ENCODE measurements around the gene JAGN1. TPM values are rescaled to one million over a fixed set of nuclear protein-coding genes. Genes with fewer than 3 reads are reported as not detected.
"Not testable (repeated sequence)": the region's sequence is repeated elsewhere in the genome, so short reads cannot be mapped to it uniquely, and the experiment has no call there.

The JAGN1 gene
- polyA plus RNA-seq, 1 donor, result 31.7 TPM

DNA sequence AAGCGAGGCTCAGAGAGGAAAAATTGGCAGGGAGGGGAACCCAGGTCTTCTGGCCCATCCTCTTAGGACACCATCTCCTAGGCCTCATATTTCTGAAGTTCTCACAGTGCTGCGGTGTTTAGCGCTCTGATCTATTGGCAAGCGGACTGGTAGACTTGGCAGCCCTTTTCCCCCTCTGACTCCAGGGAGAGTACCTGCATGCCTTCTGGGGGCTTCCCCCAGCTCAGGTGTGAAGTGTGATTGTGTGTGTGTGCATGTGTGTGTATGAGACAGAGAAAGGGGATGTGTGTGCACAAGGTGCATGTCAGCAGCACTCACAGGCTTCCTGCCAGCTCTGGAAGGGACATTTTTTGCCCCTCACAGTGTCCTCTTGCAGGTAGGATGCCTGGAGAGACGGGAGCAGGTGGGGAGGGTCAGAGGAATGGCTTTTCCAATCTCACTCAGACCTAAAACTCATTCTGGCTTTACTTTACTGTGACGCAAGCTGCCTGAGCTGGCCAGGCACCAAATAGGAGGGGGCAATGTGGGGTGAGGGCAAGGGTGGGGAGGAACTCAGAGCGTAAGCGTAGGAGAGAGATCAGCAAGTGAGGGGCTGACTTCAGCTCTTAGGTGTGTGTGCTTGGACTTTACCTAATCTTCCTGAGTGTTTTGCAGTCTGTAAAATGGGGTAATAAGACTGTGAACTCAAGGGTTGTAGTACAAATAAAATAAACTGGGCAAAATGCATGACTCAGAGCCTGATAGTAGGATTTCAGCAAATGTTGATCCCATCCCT is 8.2 kb downstream of the JAGN1 start:
- DNase-seq (ENCODE audit: low read depth), result no peak

- no peak for DNase-seq (ENCODE audit: low read depth)
These were observed 8.9 kb downstream of the JAGN1 start for GRCh38 chr3:9899289-9899791.

DNA sequence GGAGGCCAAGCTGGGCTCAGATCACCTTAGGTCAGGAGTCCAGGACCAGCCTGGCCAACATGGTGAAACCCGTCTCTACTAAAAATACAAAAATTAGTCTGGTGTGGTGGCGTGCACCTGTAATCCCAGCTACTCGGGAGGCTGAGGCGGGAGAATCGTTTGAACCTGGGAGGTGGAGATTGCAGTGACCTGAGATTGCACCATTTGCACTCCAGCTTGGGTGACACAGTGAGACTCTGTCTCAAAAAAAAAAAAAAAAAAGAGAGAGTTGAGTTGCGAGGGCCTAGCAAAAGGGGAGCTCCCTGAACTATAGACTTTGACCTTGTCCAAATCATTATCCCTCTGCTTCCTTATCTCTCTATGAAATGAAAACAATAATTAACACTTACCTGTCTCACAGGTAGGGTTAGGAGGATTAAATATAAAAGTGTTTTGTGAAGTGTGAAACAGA is 10.6 kb downstream of the JAGN1 start:
- DNase-seq (ENCODE audit: low read depth), result not testable (repeated sequence)

DNA sequence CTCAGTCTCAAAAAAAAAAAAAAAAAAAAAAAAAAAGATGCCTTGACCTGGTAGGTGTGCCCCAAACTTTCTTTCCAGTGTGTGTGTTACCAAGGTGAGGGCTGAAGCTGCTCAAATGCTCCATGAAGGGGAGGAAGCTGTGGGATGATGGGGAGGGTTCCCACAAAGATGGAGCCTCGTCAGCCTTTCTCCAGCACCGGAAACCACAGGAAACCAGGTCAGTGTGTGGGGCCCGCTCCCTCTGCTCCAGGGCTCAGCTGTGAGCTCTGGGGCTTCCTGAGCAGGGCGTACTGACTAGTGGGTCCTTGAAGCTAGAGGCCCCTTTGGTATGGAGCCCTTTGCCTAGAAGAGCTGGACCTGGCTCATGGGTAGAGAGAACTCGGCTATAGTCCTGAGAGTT is 11.6 kb downstream of the JAGN1 start:
- DNase-seq (ENCODE audit: low read depth), result no peak

DNA sequence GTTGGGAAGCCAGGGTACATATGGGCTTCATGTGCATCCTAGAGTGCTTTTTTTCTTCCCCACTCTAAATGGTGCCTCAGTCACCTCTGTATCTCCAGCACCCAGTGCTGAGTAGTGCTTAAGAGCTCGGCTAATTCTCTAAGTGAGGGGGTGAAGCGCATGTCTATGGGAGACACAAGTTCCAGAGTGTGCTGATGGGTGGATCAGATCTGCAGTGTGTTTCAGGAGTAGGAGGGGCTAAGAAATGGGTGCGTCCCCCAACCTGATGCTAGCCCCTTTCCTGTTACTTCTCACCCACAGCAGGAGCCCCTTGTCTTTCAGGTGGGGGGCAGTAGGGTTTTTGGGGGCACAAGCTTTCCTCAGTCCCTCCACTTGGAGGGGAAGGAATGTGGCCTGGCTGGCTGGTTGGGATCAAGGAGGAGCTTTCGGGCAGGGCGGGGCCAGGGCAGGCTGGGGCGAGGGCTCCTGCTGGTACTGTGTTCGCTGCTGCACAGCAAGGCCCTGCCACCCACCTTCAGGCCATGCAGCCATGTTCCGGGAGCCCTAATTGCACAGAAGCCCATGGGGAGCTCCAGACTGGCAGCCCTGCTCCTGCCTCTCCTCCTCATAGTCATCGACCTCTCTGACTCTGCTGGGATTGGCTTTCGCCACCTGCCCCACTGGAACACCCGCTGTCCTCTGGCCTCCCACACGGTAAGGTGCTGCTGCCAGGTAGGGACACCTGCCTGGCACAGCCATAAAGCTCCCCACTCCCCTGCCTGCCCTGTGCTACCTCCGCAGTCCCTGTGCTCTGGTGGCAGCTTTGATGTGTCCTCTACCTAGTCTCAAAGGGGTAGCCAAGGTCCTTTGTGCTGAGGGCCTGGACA is 12.2 kb downstream of the JAGN1 start, which contains the start of gene IL17RE:
IL17RE (plus strand) TSS at position 477 of the 866 bp plus-strand sequence; CDS start at position 562, 85 bp downstream.
- DNase-seq (ENCODE audit: low read depth), result no peak

- no peak for DNase-seq (ENCODE audit: low read depth)
These were observed 12.8 kb downstream of the JAGN1 start for GRCh38 chr3:9903238-9903624.

DNA sequence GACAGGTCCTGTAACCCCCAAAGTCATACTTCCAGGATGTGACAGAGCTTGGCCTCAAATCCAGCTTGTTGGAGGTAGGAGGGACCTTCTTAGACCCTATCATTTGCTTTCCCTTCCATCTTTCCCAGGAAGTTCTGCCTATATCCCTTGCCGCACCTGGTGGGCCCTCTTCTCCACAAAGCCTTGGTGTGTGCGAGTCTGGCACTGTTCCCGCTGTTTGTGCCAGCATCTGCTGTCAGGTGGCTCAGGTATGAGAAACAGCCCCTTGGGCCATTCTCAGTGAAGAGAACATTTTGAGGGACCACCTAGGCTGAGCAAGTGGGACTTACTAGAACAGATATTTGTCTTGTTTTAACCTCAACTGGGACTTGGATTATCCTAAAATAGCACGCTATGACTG is 13.5 kb downstream of the JAGN1 start:
- DNase-seq (ENCODE audit: low read depth), result no peak

DNA sequence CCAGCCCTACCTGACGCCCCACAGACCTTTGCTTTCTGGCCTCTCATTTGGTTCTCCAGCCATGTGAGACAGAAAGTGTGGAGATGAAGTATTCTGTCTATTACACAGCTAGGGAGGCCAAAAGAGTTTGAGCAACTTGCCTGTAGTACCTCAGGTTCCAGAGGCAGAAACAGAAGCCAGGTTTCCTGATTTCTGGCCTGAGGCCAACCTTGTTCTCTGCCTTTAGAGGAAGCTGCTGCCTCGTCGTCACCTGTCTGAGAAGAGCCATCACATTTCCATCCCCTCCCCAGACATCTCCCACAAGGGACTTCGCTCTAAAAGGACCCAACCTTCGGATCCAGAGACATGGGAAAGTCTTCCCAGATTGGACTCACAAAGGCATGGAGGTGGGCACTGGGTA is 16.1 kb downstream of the JAGN1 start:
- DNase-seq (ENCODE audit: low read depth), result no peak

DNA sequence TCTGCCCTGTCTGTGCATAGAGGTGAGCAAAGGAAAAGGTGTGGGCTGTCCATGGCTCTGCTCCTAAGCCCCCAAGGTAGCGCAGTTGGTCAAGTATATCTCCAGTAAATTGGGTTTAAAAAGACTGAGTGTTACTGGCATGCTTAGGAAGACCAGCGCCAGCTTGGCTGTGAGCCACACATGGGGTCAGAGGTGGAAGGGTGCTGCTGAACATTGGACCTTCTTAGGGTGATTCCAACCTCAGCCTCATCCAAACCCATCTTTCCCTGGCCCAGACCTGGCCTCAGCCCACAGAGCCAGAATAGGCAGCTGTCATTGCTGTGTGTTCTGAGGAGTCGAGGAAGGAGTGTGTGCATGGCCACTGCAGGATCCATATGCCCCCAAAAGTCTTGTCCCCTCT is 17.9 kb downstream of the JAGN1 start:
- no peak for DNase-seq (ENCODE audit: low read depth)

GRCh38 chr3:9909221-9910013 is 19.0 kb downstream of the JAGN1 start:
- DNase-seq (ENCODE audit: low read depth), result no peak

GRCh38 chr3:9911863-9912262 is 21.5 kb downstream of the JAGN1 start:
- no peak for DNase-seq (ENCODE audit: low read depth)

- DNase-seq (ENCODE audit: low read depth), result no peak
These were observed 22.0 kb downstream of the JAGN1 start for GRCh38 chr3:9912294-9912935.

- DNase-seq (ENCODE audit: low read depth), result no peak
These were observed 23.2 kb downstream of the JAGN1 start for GRCh38 chr3:9913601-9914000.

DNA sequence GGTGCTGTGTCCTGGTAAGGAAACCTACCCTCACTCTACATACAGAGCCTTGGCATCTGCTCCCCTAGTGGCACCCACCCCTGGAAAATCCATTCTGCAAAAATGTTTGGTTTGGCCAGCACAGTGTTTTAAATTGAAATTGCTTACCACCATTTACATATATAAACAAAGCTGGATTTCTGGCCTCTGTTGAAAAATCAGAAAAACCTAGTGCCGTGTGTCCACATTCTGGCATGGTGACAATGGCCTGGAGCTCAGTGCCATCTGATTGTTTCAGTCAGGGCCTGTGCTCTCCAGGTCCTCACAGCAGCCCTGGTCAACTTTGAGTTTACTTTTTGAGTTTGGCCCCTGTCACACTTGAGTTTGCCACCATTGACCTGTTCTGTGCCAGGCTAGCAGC is 23.6 kb downstream of the JAGN1 start:
- DNase-seq (ENCODE audit: low read depth), result no peak

- DNase-seq (ENCODE audit: low read depth), result no peak
These were observed 24.3 kb downstream of the JAGN1 start for GRCh38 chr3:9914559-9915253.

DNA sequence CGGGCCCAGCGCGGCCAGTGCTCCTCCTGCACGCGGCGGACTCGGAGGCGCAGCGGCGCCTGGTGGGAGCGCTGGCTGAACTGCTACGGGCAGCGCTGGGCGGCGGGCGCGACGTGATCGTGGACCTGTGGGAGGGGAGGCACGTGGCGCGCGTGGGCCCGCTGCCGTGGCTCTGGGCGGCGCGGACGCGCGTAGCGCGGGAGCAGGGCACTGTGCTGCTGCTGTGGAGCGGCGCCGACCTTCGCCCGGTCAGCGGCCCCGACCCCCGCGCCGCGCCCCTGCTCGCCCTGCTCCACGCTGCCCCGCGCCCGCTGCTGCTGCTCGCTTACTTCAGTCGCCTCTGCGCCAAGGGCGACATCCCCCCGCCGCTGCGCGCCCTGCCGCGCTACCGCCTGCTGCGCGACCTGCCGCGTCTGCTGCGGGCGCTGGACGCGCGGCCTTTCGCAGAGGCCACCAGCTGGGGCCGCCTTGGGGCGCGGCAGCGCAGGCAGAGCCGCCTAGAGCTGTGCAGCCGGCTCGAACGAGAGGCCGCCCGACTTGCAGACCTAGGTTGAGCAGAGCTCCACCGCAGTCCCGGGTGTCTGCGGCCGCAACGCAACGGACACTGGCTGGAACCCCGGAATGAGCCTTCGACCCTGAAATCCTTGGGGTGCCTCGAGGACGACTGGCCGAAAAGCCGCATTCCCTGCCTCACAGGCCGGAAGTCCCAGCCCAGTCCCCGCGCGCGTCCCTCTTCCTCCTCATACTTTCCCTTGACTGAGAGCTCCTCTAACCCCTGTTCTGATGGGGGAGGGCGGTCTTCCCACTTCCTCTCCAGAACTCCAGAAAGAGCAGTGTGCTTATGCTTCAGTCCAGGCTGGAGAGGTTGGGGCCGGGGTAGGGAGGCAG is 25.1 kb downstream of the JAGN1 start:
- DNase-seq (ENCODE audit: low read depth), result no peak

DNA sequence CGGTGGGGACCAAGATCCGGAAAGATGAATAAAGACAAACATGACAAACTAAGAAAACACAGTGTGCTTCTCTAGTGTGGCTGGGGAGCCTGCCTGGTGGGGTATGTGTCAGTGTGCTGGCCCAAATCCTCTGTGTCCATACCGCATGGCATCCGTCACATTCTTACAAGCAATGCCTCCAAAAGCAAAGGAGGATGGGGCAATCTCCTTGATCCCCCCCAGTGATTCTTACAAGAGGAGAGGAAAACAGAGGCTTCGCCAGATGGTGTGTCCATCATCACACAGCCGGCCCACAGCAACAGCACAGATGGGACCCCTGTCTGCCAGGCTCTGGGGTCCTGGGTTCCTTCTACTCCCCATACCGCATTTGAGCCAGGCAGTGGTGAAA is 25.9 kb downstream of the JAGN1 start:
- no peak for DNase-seq (ENCODE audit: low read depth)

- DNase-seq (ENCODE audit: low read depth), result peak; percentile 84
These were observed 26.6 kb downstream of the JAGN1 start, which contains the start of gene IL17RC for GRCh38 chr3:9916734-9917680. Gene IL17RC, plus strand, starts transcription at chr3:9917098. Its CDS starts 218 bp downstream, at chr3:9917316.
